Measurements from ENCODE around the gene NGFR. TPM values are rescaled to one million over a fixed set of nuclear protein-coding genes. Genes with fewer than 3 reads are reported as not detected.

The NGFR gene
- total RNA-seq, 1 donor from 2014 or later = 0.53 TPM

GRCh38 chr17:49487183-49487582 lies 7.9 kb upstream of the NGFR start:
- no peak overlapping the region for H3K4me3 ChIP-seq (ENCODE audit: low read depth, low read length)
- H3K27me3 ChIP-seq (ENCODE audit: control insufficient read depth, insufficient read depth, low read length) = peaks cover 27% of the 10 kb centered on the region
- DNase-seq (ENCODE audit: low read depth) = no peak
- no peak for FAIRE-seq
- no peak for TF ChIP-seq CTCF (IDR thresholded peaks at IDR 0.05; ENCODE audit: insufficient read depth, low read length, severe bottlenecking)
- H3K36me3 ChIP-seq (ENCODE audit: control insufficient read depth, insufficient read depth, low read length) = no peaks in the 10 kb centered on the region

GRCh38 chr17:49488612-49489011 lies 6.5 kb upstream of the NGFR start:
- no peak for TF ChIP-seq CTCF (IDR thresholded peaks at IDR 0.05; ENCODE audit: insufficient read depth, low read length, severe bottlenecking)
- Histone ChIP-seq H3K27me3 (ENCODE audit: control insufficient read depth, insufficient read depth, low read length) (peaks cover 25% of the 10 kb centered on the region), H3K4me3 (ENCODE audit: low read depth, low read length) (no peak overlapping the region), H3K36me3 (ENCODE audit: control insufficient read depth, insufficient read depth, low read length) (no peaks in the 10 kb centered on the region)
- DNase-seq (ENCODE audit: low read depth) (no peak), FAIRE-seq (no peak)

GRCh38 chr17:49489348-49489747 lies 5.7 kb upstream of the NGFR start:
- FAIRE-seq (no peak), DNase-seq (ENCODE audit: low read depth) (no peak)
- TF ChIP-seq CTCF (IDR thresholded peaks at IDR 0.05; ENCODE audit: insufficient read depth, low read length, severe bottlenecking) = no peak
- Histone ChIP-seq H3K36me3 (ENCODE audit: control insufficient read depth, insufficient read depth, low read length) (no peaks in the 10 kb centered on the region), H3K27me3 (ENCODE audit: control insufficient read depth, insufficient read depth, low read length) (peaks cover 19% of the 10 kb centered on the region), H3K4me3 (ENCODE audit: low read depth, low read length) (no peak overlapping the region)

GRCh38 chr17:49490276-49490675 lies 4.8 kb upstream of the NGFR start:
- H3K27me3 ChIP-seq (ENCODE audit: control insufficient read depth, insufficient read depth, low read length) = peaks cover 19% of the 10 kb centered on the region
- H3K36me3 ChIP-seq (ENCODE audit: control insufficient read depth, insufficient read depth, low read length) = no peaks in the 10 kb centered on the region
- no peak for TF ChIP-seq CTCF (IDR thresholded peaks at IDR 0.05; ENCODE audit: insufficient read depth, low read length, severe bottlenecking)
- FAIRE-seq = no peak
- DNase-seq (ENCODE audit: low read depth) = no peak
- no peak overlapping the region for H3K4me3 ChIP-seq (ENCODE audit: low read depth, low read length)

GRCh38 chr17:49491192-49491769 lies 3.8 kb upstream of the NGFR start:
- no peak for TF ChIP-seq CTCF (IDR thresholded peaks at IDR 0.05; ENCODE audit: insufficient read depth, low read length, severe bottlenecking)
- H3K4me3 ChIP-seq (ENCODE audit: low read depth, low read length) = no peak overlapping the region
- H3K36me3 ChIP-seq (ENCODE audit: control insufficient read depth, insufficient read depth, low read length) = no peaks in the 10 kb centered on the region
- FAIRE-seq (no peak), DNase-seq (ENCODE audit: low read depth) (no peak)
- H3K27me3 ChIP-seq (ENCODE audit: control insufficient read depth, insufficient read depth, low read length) = peaks cover 14% of the 10 kb centered on the region

- FAIRE-seq = peak; percentile 43
These were observed 601 bp upstream of the NGFR start for GRCh38 chr17:49494399-49494985.

More at GRCh38 chr17:49494399-49494985, 601 bp upstream of the NGFR start:
- peaks cover 15% of the 10 kb centered on the region for H3K27me3 ChIP-seq (ENCODE audit: control insufficient read depth, insufficient read depth, low read length)
- TF ChIP-seq CTCF (IDR thresholded peaks at IDR 0.05; ENCODE audit: insufficient read depth, low read length, severe bottlenecking) = no peak
- H3K36me3 ChIP-seq (ENCODE audit: control insufficient read depth, insufficient read depth, low read length) = no peaks in the 10 kb centered on the region
- no peak for DNase-seq (ENCODE audit: low read depth)
- no peak overlapping the region for H3K4me3 ChIP-seq (ENCODE audit: low read depth, low read length)

All from bronchial epithelial cell (primary cell).